ENCODE results near the gene STK16.
"Not testable (repeated sequence)": the region's sequence is repeated elsewhere in the genome, so short reads cannot be mapped to it uniquely, and the experiment has no call there.

The STK16 gene

GRCh38 chr2:219245148-219245898 lies at the start of gene STK16, which contains the start of gene GLB1L:
Gene STK16, plus strand, starts transcription at chr2:219245479. Its CDS starts 521 bp downstream, at chr2:219246000.
Gene GLB1L, minus strand, starts transcription at chr2:219245444. Its CDS starts 1,871 bp downstream, at chr2:219243573.
- DNase-seq (ENCODE audit: low spot score) = peak; percentile 98

- no peak for DNase-seq (ENCODE audit: low spot score)
These were observed 47.9 kb upstream of the STK16 start for GRCh38 chr2:219197388-219197787.

DNA sequence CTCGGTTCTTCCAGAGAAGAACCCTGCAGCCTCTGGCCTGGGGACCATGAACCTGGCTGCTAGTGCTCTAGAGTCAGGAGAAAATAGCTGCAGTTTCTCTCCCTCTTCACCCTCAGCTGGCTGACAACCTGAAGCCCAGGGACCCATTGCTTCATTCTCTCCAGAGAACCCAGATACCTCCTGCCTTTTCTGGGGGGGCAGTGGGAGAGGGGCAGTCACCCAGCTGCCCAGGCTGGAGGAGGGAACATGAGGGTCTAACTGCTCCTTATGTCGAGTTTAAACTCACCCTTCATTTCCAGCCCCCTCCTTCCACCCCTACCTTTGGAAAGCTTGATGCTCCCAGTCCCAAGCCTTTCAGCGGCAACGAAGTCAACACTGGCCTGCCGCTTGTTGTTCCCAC lies 46.3 kb upstream of the STK16 start:
- no peak for DNase-seq (ENCODE audit: low spot score)

- no peak for DNase-seq (ENCODE audit: low spot score)
These were observed 45.6 kb upstream of the STK16 start for GRCh38 chr2:219199470-219200211.

DNA sequence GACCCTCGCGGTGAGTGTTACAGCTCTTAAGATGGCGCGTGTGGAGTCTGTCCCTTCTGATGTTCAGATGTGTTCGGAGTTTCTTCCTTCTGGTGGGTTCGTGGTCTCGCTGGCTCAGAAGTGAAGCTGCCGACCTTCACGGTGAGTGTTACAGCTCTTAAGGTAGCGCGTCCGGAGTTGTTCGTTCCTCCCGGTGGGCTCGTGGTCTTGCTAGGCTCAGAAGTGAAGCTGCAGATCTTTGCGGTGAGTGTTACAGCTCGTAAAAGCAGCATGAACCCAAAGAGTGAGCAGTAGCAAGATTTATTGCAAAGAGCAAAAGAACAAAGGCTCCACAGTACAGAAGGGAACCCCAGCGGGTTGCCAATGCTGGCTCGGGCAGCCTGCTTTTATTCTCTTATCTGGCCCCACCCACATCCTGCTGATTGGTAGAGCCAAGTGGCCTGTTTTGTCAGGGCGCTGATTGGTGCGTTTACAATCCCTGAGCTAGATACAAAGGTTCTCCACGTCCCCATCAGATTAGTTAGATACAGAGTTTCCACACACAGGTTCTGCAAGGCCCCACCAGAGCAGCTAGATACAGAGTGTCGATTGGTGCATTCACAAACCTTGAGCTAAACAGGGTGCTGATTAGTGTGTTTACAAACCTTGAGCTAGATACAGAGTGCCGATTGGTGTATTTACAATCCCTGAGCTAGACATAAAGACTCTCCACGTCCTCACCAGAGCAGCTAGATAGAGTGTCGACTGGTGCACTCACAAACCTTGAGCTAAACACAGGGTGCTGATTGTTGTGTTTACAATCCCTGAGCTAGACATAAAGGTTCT lies 44.6 kb upstream of the STK16 start:
- not testable (repeated sequence) for DNase-seq (ENCODE audit: low spot score)

DNA sequence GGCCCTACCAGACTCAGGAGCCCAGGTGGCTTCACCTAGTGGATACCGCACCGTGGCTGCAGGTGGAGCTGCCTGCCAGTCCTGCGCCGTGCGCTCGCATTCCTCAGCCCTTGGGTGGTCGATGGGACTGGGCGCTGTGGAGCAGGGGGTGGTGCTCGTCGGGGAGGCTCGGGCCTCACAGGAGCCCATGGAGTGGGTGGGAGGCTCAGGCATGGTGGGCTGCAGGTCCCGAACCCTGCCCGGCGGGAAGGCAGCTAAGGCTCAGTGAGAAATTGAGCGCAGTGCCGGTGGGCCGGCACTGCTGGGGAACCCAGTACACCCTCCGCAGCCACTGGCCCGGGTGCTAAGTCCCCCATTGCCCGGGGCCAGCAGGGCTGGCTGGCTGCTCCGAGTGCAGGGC lies 43.9 kb upstream of the STK16 start:
- DNase-seq (ENCODE audit: low spot score) = not testable (repeated sequence)

GRCh38 chr2:219204425-219205164 lies 40.7 kb upstream of the STK16 start:
- DNase-seq (ENCODE audit: low spot score) = no peak

DNA sequence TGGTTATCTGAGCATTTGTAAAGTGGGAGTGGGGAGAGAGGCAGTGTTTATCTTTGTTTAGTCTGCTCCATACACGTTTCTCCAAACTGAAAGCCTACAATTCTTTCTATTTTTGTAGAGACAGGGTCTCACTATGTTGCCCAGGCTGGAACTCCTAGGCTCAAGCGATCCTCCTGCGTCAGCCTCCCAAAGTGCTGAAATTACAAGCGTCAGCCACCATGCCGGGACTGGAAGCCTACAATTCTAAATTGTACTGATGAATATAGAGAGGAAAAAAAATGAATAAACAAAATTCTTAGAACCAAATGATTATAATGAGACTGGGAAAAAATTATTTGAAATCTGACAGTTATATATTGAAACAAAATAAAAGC lies 40.1 kb upstream of the STK16 start:
- no peak for DNase-seq (ENCODE audit: low spot score)

GRCh38 chr2:219205981-219206327 lies 39.3 kb upstream of the STK16 start:
- DNase-seq (ENCODE audit: low spot score) = no peak

GRCh38 chr2:219206328-219207133 lies 38.7 kb upstream of the STK16 start, which contains the start of gene ZFAND2B:
Gene ZFAND2B, plus strand, starts transcription at chr2:219206782. Its CDS starts 206 bp downstream, at chr2:219206988.
- DNase-seq (ENCODE audit: low spot score) = peak; percentile 98

- DNase-seq (ENCODE audit: low spot score) = peak; percentile 31
These were observed 38.0 kb upstream of the STK16 start for GRCh38 chr2:219207134-219207883.

DNA sequence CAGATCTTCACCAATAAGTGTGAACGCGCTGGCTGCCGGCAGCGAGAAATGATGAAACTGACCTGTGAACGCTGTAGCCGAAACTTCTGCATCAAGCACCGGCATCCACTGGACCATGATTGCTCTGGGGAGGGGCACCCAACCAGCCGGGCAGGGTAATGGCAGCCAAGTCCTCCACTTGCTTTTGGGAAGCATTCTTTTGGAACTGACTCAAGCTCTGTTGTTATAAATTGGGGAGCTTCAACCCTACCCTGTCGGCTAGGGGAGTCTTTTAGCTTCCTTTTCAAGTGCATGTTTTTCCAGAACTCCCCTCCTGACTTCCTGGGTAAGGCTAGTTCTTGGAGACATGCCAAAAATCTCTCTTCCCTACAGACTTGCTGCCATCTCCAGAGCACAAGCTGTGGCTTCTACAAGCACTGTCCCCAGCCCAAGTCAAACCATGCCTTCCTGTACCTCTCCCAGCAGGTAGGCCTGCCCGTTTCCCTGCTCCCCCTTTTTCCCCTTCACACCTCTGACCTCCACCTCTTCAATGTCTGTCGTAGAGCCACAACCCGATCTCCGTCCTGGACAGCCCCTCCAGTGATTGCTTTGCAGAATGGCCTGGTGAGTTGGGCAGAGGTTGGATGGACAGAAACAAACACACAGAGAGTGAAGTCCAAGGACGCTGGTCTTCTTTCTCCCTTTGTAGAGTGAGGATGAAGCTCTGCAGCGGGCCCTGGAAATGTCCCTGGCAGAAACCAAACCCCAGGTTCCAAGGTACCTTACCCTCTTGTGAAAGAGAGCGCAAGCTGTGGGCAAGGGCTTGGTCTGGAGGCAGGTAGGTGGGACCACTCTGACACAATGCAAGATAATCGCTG lies 37.2 kb upstream of the STK16 start:
- peak; percentile 83 for DNase-seq (ENCODE audit: low spot score)

DNA sequence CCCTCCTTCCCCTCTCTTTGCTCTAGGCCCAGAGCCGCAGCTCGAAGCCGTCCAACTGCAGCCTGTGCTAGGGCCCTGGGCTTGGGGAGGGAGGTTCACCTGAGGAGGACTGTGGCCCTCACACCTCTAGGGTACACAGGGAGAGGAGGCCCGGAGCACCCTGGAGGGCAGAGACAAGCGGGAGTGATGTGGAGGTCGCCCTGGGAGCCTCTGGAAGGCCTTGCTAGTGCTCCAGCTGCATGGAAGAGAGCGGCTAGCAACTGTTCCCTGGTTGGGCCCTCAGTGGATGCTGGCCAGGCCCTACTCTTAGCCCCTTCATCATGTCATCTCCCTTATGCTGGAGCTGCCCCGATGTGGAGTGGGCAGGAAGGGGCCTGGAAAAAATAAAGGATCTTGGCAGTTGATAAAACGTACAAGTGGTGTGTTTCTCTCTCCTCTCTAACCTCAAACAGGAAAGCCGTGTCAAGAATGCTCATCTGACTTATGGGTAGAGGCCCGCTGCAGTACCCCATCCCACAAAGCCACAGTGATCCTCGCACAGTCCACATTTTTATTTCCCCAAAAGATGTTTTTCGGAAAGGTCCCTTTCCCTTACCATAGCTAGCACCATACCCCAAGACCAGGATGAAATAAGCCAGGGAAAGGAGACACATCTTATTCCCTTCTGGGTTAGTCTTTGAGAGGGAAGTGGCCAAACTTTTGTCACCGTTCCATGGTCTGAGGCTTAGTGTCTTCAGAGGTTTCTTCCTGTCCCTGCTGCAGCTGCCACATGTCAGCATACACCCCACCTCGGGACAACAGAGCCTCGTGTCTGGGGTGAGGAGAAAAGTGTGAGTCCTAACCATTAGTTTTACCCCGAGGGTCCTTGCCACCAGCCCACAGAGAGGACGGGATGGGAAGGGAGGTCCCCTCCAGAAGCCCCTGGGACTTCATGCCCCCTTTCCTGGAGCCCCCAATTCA lies 35.8 kb upstream of the STK16 start:
- no peak for DNase-seq (ENCODE audit: low spot score)

- no peak for DNase-seq (ENCODE audit: low spot score)
These were observed 34.9 kb upstream of the STK16 start for GRCh38 chr2:219210196-219210885.

GRCh38 chr2:219210886-219211362 lies 34.4 kb upstream of the STK16 start:
- DNase-seq (ENCODE audit: low spot score) = no peak

DNA sequence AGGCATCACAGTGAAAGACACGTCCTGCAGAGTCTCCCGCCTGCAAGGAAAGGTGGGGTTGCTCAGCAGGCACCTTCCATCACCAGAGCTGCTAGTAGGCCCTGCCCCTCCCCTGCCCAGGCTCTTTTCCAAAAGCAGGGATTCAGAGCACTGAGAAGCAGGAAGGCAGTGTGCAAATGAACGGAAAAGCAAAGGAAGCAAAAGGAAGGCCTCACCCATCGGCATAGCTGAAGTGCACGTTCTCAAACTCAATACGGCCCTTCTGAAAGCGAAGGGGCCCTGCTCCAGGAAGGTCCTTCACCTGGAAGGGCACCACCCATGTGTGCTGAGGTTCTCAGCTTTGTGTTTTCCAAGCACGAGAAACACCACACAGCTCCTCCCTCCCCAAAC lies 32.3 kb upstream of the STK16 start:
- no peak for DNase-seq (ENCODE audit: low spot score)

- no peak for DNase-seq (ENCODE audit: low spot score)
These were observed 31.7 kb upstream of the STK16 start for GRCh38 chr2:219213486-219214071.

All from hepatic stellate cell (primary cell).